Measurements from ENCODE around the gene SND1.

SND1 gene

DNA sequence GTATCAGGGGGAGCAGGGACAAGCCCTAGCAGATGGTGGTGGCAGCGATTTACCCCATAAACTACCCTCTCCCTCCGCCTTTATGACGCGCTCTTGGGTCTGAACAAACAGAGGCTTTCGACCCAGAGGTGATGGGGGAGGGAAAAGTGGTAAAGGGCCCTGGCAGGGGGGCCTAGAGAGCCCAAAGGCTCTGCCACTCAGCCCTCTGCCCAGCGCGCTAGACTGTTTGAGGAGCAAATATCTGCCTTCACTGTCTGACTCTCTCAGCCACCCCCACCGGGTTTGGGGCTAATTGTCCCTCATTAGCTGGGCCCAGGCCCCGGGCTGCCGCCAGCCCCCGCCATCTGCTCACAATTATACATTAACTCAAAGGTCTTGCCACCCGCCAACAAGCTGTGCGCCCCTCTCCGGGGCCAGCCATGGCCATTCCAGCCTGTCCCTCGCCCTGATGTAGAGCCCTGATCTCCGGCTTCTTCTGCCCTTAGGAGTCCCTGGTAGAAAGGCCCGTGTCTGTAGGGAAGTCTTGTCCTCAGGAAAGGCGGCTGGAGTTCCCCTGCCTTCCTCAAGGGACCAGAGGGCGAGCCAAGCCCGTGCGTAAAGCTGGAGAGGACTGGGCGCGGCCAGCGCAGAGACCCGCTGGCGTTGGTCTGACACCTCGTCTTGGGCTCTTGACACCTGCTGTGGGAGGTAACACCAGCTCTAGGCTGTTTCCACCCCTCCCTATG, 32.2 kb upstream of the SND1 start:
- DNase-seq (ENCODE audit: low spot score) = no peak
- H3K27ac ChIP-seq = no peak overlapping the region
- TF ChIP-seq, protein P1, sequence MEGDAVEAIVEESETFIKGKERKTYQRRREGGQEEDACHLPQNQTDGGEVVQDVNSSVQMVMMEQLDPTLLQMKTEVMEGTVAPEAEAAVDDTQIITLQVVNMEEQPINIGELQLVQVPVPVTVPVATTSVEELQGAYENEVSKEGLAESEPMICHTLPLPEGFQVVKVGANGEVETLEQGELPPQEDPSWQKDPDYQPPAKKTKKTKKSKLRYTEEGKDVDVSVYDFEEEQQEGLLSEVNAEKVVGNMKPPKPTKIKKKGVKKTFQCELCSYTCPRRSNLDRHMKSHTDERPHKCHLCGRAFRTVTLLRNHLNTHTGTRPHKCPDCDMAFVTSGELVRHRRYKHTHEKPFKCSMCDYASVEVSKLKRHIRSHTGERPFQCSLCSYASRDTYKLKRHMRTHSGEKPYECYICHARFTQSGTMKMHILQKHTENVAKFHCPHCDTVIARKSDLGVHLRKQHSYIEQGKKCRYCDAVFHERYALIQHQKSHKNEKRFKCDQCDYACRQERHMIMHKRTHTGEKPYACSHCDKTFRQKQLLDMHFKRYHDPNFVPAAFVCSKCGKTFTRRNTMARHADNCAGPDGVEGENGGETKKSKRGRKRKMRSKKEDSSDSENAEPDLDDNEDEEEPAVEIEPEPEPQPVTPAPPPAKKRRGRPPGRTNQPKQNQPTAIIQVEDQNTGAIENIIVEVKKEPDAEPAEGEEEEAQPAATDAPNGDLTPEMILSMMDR (IDR thresholded peaks at IDR 0.05) = no peak
- no peak overlapping the region for H3K4me3 ChIP-seq

DNA sequence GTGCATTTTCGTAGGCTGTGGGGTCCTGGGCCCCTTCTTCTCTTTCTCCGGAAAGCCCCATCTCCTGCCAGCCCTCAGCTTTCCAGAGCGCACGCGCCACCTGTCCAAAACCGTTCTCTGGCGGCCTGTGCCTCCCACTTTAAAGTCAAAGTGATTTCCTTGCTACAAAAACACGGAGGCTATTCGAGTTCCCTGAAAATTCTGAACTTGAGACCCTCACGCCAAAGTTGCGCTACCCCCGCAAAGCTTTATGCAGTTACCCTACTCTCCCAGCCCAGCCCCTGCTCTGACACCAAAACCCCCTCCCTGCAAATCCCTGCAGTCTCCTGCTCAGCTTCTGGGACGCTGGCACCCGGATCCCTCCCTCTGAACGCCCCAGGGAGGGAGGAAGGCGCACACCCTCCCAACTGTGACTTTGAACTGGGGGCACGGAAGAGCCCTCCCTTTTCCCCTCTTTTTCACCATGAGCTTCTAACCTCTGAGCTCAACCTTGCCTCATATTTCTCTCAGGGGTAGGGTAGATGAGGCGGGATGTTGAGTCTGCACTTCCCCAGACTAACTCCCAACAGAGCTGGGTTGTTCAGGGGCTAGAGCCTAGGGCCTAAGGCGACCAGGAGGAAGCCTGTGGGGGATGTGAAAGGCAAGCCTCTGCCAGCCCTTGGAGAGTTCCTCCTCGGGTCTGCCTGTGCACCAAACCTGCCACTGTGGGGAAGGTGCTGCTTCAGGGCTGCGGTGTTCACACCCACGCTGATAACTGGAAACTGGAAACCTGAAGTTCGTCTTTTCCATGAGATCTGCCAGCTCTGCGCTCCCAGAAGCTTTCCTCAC, 31.4 kb upstream of the SND1 start:
- TF ChIP-seq, protein P1 (IDR thresholded peaks at IDR 0.05) = no peak
- Histone ChIP-seq H3K27ac (no peak overlapping the region), H3K4me3 (no peak overlapping the region)
- no peak for DNase-seq (ENCODE audit: low spot score)

DNA sequence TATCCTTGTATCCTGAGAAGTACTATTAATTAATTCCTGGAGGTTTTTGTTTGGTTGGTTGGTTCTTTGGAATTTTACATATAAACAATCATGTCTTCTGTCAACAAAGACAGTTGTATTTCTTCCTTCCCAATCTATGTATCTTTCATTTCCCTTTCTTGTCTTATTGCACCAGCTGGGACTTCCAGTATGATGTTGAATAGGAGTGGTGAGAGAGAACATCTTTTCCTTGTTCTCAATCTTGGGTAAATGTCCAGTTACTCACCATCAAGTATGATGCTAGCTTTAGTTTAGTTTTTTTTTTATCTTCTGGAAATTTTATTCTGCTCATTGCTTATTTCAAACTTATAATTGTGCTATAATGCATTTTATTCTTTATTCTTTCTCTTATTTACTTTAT, 26.7 kb upstream of the SND1 start:
- DNase-seq (ENCODE audit: low spot score) = no peak
- Histone ChIP-seq H3K4me3 (no peak overlapping the region), H3K27ac (no peak overlapping the region)
- TF ChIP-seq, protein P1 (IDR thresholded peaks at IDR 0.05) = no peak

DNA sequence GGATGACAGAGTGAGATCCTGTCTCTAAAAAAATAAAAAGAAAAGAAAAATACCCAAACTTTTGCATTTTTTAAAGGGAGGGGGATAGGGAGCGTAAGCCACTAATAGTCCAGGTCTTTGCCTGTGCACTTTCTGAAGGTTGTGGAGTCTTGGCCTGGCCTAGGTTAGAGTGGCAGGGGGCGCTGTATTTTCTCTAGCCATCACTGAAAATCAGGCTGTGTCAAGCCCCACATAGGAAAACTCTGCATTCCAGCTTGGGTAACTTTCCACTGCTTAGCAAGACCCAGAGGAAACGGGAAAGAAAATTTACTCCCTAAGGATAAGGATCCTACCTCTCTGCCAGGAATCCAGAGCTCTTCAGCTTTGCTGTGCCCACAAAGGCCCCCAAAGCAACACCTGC, 23.5 kb upstream of the SND1 start:
- Histone ChIP-seq H3K27ac (no peak overlapping the region), H3K4me3 (no peak overlapping the region)
- no peak for DNase-seq (ENCODE audit: low spot score)
- TF ChIP-seq, protein P1 (IDR thresholded peaks at IDR 0.05) = no peak

DNA sequence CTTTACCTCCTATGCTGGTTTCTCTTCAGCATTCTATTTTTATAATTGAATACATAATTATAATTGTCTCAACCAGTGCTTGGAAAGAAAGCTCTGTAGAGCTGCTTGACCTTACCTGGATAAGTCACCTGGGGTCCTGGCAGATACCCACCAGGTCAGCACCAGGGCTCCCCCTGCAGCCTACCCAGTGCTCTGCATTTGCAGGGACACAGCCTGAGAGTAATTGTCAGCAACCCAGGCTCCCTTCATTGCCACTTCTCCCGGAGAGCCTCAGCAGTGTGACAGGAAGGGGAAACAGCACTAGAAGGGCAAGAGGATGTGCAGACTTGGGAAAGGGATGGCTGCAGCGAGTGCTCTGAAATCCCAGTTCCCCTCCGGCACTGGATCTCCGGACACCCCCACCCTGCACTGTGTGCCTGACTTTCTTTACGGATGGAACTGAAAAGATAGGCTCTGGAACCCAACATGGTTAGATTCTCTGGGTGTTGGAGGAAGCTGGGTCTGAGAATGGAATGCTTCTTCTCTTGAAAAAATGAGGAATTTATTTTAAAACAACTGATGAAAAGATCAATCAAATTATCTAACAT, 22.6 kb upstream of the SND1 start:
- no peak for DNase-seq (ENCODE audit: low spot score)
- Histone ChIP-seq H3K4me3 (no peak overlapping the region), H3K27ac (no peak overlapping the region)
- TF ChIP-seq, protein P1 (IDR thresholded peaks at IDR 0.05) = no peak

DNA sequence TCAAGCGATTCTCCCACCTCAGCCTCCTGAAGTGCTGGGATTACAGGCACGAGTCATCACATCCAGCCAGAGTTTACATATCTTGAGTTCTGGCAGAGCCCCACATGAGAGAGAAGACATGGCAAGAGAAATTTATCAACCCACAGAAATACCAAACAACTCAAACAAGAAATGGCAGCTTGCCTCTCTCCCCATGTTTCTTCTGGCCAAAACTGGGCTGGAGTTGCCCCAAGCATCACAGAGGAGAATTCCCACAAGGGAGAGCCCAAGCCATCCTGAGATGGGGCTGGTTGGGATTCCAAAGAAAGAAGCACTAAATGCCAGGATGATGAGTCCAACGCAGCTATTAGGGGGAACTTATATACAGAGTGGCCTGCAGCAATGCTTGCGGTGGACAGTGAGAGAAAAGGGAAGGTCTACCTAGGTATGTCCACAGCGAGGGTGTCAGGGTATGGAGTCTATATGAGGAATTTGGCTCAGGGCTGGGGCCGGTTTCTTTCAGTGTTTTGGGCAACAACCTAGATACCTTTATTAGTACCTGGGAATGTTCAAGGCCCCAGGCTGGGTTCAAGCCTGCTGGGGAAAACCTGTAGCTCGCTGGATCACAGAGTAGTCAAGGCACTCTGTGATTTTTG, 19.6 kb upstream of the SND1 start:
- TF ChIP-seq, protein P1 (IDR thresholded peaks at IDR 0.05) = no peak

More for the DNA sequence above, 19.6 kb upstream of the SND1 start:
- Histone ChIP-seq H3K4me3 (no peak overlapping the region), H3K27ac (no peak overlapping the region)
- DNase-seq (ENCODE audit: low spot score) = no peak
